ENCODE results near the gene TM4SF5. TPM values are rescaled to one million over a fixed set of nuclear protein-coding genes. Genes with fewer than 3 reads are reported as not detected.

The TM4SF5 gene
- total RNA-seq, 1 experiment from 2014 or later = not detected

DNA sequence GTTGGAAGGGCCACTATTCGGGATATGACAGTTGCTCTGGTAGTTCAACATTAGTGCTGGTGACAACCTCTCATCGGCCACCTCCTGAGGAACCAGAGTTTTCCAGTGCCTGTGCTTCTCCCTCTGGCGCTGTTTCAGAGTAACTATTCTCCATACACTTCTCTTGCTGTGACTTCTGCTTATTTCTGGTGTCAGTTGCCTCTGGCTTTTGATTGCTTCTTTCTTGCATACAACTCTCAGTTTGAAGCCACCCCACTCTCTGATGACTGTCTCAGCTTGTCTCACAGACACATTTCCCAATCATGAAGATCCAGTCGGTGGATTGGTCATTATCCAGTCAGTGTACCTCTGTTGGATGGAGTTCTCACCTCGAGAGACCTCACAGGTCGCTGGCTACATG, 3.4 kb upstream of the TM4SF5 start:
- H3K4me3 ChIP-seq (replicated peaks in 1 of 2; ENCODE audit: low read depth in 1 of 2, low read length in 2 of 2) = no peak overlapping the region
- DNase-seq (ENCODE audit: low read depth, low spot score) = no peak
- H3K79me2 ChIP-seq (ENCODE audit: insufficient read depth, low read length) = no peaks in the 10 kb centered on the region
- no peaks in the 10 kb centered on the region for H3K36me3 ChIP-seq (ENCODE audit: control insufficient read depth in 1 of 2, insufficient read depth in 2 of 2, low read length in 2 of 2)
- TF ChIP-seq, protein P1, sequence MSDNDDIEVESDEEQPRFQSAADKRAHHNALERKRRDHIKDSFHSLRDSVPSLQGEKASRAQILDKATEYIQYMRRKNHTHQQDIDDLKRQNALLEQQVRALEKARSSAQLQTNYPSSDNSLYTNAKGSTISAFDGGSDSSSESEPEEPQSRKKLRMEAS (IDR thresholded peaks at IDR 0.05) = no peak
- TF ChIP-seq ATF3 (IDR thresholded peaks at IDR 0.05) (no peak), SP1 (IDR thresholded peaks at IDR 0.05; ENCODE audit: low read depth) (no peak), ELF1 (IDR thresholded peaks at IDR 0.05; ENCODE audit: borderline replicate concordance, low read depth) (no peak), ZNF274 (IDR thresholded peaks at IDR 0.05; ENCODE audit: low read depth, low read length) (no peak), ZBTB33 (IDR thresholded peaks at IDR 0.05; ENCODE audit: extremely low read depth, insufficient replicate concordance, low read length) (no peak), FOSL1 (IDR thresholded peaks at IDR 0.05; ENCODE audit: low read depth) (no peak), SRF (IDR thresholded peaks at IDR 0.05; ENCODE audit: low read depth) (no peak), POLR2AphosphoS5 (IDR thresholded peaks at IDR 0.05; ENCODE audit: low read depth, low read length) (no peak), CBX3 (IDR thresholded peaks at IDR 0.05; ENCODE audit: low read depth) (no peak), RAD21 (IDR thresholded peaks at IDR 0.05; ENCODE audit: low read depth) (no peak), EZH2phosphoT487 (IDR thresholded peaks at IDR 0.05; ENCODE audit: borderline replicate concordance) (no peak), JUND (IDR thresholded peaks at IDR 0.05) (no peak), EZH2 (IDR thresholded peaks at IDR 0.05) (no peak), POLR2A (IDR thresholded peaks at IDR 0.05; ENCODE audit: borderline replicate concordance, extremely low read depth, insufficient read depth, insufficient read length) (no peak)
- TF ChIP-seq, protein P2, sequence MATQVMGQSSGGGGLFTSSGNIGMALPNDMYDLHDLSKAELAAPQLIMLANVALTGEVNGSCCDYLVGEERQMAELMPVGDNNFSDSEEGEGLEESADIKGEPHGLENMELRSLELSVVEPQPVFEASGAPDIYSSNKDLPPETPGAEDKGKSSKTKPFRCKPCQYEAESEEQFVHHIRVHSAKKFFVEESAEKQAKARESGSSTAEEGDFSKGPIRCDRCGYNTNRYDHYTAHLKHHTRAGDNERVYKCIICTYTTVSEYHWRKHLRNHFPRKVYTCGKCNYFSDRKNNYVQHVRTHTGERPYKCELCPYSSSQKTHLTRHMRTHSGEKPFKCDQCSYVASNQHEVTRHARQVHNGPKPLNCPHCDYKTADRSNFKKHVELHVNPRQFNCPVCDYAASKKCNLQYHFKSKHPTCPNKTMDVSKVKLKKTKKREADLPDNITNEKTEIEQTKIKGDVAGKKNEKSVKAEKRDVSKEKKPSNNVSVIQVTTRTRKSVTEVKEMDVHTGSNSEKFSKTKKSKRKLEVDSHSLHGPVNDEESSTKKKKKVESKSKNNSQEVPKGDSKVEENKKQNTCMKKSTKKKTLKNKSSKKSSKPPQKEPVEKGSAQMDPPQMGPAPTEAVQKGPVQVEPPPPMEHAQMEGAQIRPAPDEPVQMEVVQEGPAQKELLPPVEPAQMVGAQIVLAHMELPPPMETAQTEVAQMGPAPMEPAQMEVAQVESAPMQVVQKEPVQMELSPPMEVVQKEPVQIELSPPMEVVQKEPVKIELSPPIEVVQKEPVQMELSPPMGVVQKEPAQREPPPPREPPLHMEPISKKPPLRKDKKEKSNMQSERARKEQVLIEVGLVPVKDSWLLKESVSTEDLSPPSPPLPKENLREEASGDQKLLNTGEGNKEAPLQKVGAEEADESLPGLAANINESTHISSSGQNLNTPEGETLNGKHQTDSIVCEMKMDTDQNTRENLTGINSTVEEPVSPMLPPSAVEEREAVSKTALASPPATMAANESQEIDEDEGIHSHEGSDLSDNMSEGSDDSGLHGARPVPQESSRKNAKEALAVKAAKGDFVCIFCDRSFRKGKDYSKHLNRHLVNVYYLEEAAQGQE (IDR thresholded peaks at IDR 0.05; ENCODE audit: low read depth) = no peak
- TF ChIP-seq, protein P3, sequence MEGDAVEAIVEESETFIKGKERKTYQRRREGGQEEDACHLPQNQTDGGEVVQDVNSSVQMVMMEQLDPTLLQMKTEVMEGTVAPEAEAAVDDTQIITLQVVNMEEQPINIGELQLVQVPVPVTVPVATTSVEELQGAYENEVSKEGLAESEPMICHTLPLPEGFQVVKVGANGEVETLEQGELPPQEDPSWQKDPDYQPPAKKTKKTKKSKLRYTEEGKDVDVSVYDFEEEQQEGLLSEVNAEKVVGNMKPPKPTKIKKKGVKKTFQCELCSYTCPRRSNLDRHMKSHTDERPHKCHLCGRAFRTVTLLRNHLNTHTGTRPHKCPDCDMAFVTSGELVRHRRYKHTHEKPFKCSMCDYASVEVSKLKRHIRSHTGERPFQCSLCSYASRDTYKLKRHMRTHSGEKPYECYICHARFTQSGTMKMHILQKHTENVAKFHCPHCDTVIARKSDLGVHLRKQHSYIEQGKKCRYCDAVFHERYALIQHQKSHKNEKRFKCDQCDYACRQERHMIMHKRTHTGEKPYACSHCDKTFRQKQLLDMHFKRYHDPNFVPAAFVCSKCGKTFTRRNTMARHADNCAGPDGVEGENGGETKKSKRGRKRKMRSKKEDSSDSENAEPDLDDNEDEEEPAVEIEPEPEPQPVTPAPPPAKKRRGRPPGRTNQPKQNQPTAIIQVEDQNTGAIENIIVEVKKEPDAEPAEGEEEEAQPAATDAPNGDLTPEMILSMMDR (IDR thresholded peaks at IDR 0.05 in 2 of 3, conservative IDR thresholded peaks at IDR 0.05 in 1 of 3; ENCODE audit: borderline replicate concordance in 1 of 3, insufficient read depth in 1 of 3, low read depth in 2 of 3, low read length in 2 of 3) = no peak
- RAD21 ChIA-PET (ENCODE audit: low non-redundant PET in 1 of 2, low total read pairs in 2 of 2, uncharacterized antibody in 2 of 2, unreplicated experiment in 2 of 2) = no interaction called here
- CTCF ChIA-PET = no interaction called here
- H2AFZ ChIP-seq (ENCODE audit: low read depth, low read length, poor library complexity, severe bottlenecking) = no peak overlapping the region
- H3K9me2 ChIP-seq (ENCODE audit: insufficient read depth) = no peaks in the 10 kb centered on the region
- H3K9me3 ChIP-seq (ENCODE audit: control insufficient read depth in 1 of 2, insufficient read depth in 1 of 2, low read depth in 1 of 2, low read length in 2 of 2) = no peaks in the 10 kb centered on the region
- H3K27me3 ChIP-seq (ENCODE audit: insufficient read depth, low read length) = no peaks in the 10 kb centered on the region
- BruUV-seq (replicated peaks) = no TSS peak
- H3K9ac ChIP-seq (ENCODE audit: low read length) = no peak overlapping the region
- peaks cover 5 to 16% of the 10 kb centered on the region in 2 experiments; a peak in 3 of 4 replicates for H3K4me1 ChIP-seq (ENCODE audit: control insufficient read depth in 1 of 2, insufficient read depth in 2 of 2, low read length in 2 of 2)
- no peak overlapping the region for H3K4me2 ChIP-seq (ENCODE audit: low read length)
- H3K27ac ChIP-seq (ENCODE audit: low read depth, low read length) = no peak overlapping the region
- POLR2A ChIA-PET = no interaction called here
- intact Hi-C loops (cut with micrococcal nuclease) = no loop called here
- no peaks in the 10 kb centered on the region for H4K20me1 ChIP-seq (ENCODE audit: insufficient read depth)
- no peak for ATAC-seq
